Tibial nerve (tissue), 4 donors: ENCODE data around the gene SUN5. TPM values are rescaled to one million over a fixed set of nuclear protein-coding genes. Genes with fewer than 3 reads are reported as not detected.

Source experiments
- DNase-seq, 2 donors: peaks; one replicate each; pipeline ENCODE4 v3.0.0-alpha.2; 2019; ENCODE audit warnings: low spot score in 2 of 2
- H3K27ac ChIP-seq, 4 donors: fragments of 200-600 bp; sonication (generic) in 3 of 4; one replicate each; pipeline ENCODE4 v1.5.1; 2017 to 2019; ENCODE audit warnings: mild to moderate bottlenecking in 1 of 4
- H3K27me3 ChIP-seq, 2 donors: fragments of 200-600 bp; sonication (generic) in 1 of 2; one replicate each; pipeline versions ENCODE4 v1.5.1 to v1.6.0; 2017 to 2019
- H3K36me3 ChIP-seq, 3 donors: fragments of 200-600 bp; sonication (generic); one replicate each; pipeline ENCODE4 v1.5.1; 2018 to 2019
- H3K4me1 ChIP-seq, 4 donors: fragments of 200-600 bp; sonication (generic) in 3 of 4; one replicate each; pipeline ENCODE4 v1.5.1; 2017 to 2019
- H3K4me3 ChIP-seq, 4 donors: fragments of 200-600 bp; sonication (generic) in 3 of 4; one replicate each; pipeline ENCODE4 v1.5.1; 2017 to 2019; ENCODE audit warnings: mild to moderate bottlenecking in 1 of 4, moderate library complexity in 1 of 4
- H3K9me3 ChIP-seq, 4 donors: fragments of 200-600 bp; sonication (generic) in 3 of 4; one replicate each; pipeline ENCODE4 v1.5.1; 2017 to 2019
- EP300 ChIP-seq, 2 donors: sonication (generic); formaldehyde crosslinking; IDR thresholded peaks; one replicate each; pipeline ENCODE4 v1.6.1; 2017; ENCODE audit warnings: antibody characterized with exemption in 2 of 2, mild to moderate bottlenecking in 1 of 2
- POLR2A ChIP-seq, 2 donors: fragments of 450-650 bp; IDR thresholded peaks; one replicate each; pipeline ENCODE4 v1.6.1; 2017; ENCODE audit warnings: antibody characterized with exemption in 2 of 2, mild to moderate bottlenecking in 2 of 2, moderate library complexity in 2 of 2
- WGBS, 2 donors: methylation state at CpG; one replicate each; pipeline ENCODE4 v1.1.5; 2018; 5-methylcytosine and 5-hydroxymethylcytosine counted together
- total RNA-seq, 4 donors: library from RNA; depleted of rRNA; stranded (reverse); fragments of >200 nt; gene quantifications; one replicate each; pipeline ENCODE4 v1.1.0, GENCODE V29; 2016
- TF ChIP-seq, protein P1 (sequence below), 5 experiments: fragments of 200-600 bp in 3 of 5; fragments of 450-650 bp in 2 of 5; sonication (generic) in 3 of 5; IDR thresholded peaks; one replicate each; pipeline ENCODE4 v1.5.1; 2016 to 2019; ENCODE audit warnings: antibody characterized with exemption in 5 of 5, mild to moderate bottlenecking in 3 of 5, moderate library complexity in 2 of 5

SUN5 gene
- total RNA-seq, 4 donors from 2014 or later, result not detected

DNA sequence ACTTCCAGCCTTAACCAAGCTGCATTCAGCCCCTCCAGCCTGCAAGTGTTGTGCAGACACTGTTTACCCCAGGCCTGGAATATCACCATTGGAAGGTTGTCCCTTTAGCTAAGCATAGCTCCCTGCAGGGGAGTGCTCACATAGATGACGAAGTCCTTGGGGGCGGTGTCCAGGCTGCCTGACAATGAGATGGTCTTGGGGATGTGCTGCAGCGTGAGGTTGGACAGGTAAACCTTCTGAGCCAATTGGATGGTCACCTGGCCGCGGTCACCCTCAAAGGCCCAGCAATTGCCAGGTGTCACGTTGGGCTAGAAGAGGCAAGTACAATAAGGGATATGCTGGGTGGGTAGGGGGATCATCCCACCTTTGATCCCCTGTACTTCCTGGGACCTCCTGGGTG lies 18.6 kb downstream of the SUN5 start:
- no peak overlapping the region for H3K4me3 ChIP-seq
- 91 to 93% methylated on average over 4 to 6 of the region's 6 CpGs for WGBS, 2 donors
- DNase-seq, result no peak
- TF ChIP-seq, protein P1, sequence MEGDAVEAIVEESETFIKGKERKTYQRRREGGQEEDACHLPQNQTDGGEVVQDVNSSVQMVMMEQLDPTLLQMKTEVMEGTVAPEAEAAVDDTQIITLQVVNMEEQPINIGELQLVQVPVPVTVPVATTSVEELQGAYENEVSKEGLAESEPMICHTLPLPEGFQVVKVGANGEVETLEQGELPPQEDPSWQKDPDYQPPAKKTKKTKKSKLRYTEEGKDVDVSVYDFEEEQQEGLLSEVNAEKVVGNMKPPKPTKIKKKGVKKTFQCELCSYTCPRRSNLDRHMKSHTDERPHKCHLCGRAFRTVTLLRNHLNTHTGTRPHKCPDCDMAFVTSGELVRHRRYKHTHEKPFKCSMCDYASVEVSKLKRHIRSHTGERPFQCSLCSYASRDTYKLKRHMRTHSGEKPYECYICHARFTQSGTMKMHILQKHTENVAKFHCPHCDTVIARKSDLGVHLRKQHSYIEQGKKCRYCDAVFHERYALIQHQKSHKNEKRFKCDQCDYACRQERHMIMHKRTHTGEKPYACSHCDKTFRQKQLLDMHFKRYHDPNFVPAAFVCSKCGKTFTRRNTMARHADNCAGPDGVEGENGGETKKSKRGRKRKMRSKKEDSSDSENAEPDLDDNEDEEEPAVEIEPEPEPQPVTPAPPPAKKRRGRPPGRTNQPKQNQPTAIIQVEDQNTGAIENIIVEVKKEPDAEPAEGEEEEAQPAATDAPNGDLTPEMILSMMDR (IDR thresholded peaks at IDR 0.05), result no peak
- no peaks in the 10 kb centered on the region for H3K27me3 ChIP-seq
- H3K4me1 ChIP-seq, result peaks cover 0 to 48% (median 13%) of the 10 kb centered on the region in 4 donors
- no peaks in the 10 kb centered on the region for H3K36me3 ChIP-seq
- peak overlapping the region in 2 of 4 donors; percentile 85 to 89 for H3K27ac ChIP-seq
- no peaks in the 10 kb centered on the region for H3K9me3 ChIP-seq

DNA sequence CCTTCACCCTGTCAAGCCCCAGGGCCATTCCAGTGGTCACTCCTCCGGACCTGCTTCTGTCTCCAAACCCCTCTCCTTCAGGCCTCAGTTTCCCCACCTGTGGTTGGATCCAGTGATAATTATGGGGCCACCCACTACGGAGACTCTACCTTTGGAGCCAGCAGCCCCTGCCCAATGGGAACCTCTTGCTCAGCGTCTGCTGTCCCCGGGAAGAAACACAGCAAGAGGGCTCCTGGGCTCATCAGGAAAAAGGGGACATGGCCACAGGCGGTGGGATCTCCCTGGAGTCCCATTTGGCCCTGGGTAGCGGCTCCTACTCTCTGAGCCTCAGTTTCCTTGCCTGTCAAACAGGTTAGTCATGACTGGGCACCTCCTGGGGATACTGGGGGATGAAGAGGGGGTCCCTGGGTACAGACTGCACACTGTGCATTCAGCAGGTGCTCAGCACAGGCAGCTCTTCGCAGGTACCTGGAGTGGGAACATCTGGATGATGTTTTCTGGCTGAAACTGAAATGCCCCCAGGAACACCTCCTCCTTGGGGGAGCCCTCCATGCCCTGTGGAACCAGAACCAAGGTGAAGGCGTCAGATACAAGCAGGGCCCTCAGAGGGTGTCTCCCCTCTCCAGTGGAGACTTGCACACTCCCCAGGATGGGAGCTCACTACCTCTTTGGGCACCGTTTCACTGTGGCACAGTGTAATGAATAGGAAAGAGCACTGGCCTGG lies 19.4 kb downstream of the SUN5 start:
- H3K27me3 ChIP-seq, result no peaks in the 10 kb centered on the region
- H3K36me3 ChIP-seq, result no peaks in the 10 kb centered on the region
- no peaks in the 10 kb centered on the region for H3K9me3 ChIP-seq
- no peak overlapping the region for H3K4me3 ChIP-seq
- no peak for DNase-seq
- H3K4me1 ChIP-seq, result peaks cover 0 to 50% (median 13%) of the 10 kb centered on the region in 4 donors
- WGBS, 2 donors, result 76 to 77% methylated on average over 9 of the region's 9 CpGs
- TF ChIP-seq, protein P1 (IDR thresholded peaks at IDR 0.05), result no peak
- TF ChIP-seq POLR2A (IDR thresholded peaks at IDR 0.05), result no peak
- TF ChIP-seq EP300 (IDR thresholded peaks at IDR 0.05), result no peak
- peak overlapping the region; percentile 60 to 89 (median 75) for H3K27ac ChIP-seq

DNA sequence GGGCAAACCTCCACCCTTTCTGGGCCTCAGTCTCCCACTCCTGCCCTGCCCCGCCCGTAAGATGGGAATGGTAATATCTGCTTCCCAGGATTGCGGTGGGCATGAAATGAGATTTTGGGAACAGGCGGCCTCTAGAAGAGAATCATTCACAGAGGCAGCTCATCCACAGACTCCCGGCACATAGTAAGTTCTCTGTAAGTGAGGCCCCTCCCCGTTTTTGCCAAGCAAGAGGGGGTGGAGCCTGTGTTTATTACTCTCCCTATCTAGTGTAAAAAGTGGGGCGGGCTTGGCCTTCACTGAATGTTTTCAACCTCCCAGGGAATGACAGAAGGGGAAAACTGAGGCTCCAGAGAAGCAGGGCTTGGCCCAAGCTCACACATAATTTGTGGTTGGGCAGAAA lies 20.0 kb downstream of the SUN5 start:
- Histone ChIP-seq H3K4me3 (no peak overlapping the region), H3K4me1 (peaks cover 0 to 56% (median 13%) of the 10 kb centered on the region in 4 donors), H3K36me3 (no peaks in the 10 kb centered on the region), H3K9me3 (no peaks in the 10 kb centered on the region), H3K27ac (peak overlapping the region; percentile 60 to 89 (median 75)), H3K27me3 (no peaks in the 10 kb centered on the region)
- TF ChIP-seq, protein P1 (IDR thresholded peaks at IDR 0.05), result no peak
- TF ChIP-seq EP300 (IDR thresholded peaks at IDR 0.05) (peak in 1 of 2 donors; percentile 41), POLR2A (IDR thresholded peaks at IDR 0.05) (no peak)
- no peak for DNase-seq
- 41 to 44% methylated on average over 7 of the region's 7 CpGs for WGBS, 2 donors

DNA sequence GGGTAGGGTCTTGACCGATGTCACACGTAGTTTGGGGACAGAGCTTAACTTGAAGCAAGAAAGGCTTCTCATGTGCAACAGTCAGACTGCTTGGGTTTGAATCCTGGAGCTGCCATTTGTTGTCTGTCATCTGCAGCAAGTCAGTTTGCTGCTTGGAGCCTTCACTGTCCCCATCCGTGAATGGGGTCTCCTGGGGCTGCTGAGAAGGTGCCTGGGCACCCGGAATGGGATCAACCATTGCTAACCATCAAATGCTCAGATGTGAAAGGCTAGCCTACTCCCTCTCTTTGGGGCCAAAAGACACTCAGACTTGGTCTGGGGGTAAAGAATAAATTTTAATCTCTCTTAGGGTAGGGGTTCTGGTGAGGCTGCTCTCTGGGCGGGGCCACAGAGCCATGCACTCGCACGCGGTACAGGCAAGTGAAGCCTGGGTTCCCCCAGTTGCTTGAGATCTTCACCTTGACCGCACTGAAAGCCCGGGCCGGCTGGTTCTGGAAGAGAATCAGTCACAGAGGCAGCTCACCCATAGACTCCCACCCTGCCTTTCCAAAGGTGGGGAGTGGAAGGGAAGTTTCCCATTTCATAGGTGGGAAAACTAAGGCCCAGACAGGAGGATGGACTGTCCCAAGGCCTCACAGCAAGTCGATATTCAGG lies 20.6 kb downstream of the SUN5 start:
- TF ChIP-seq, protein P1 (IDR thresholded peaks at IDR 0.05), result no peak
- TF ChIP-seq EP300 (IDR thresholded peaks at IDR 0.05) (no peak), POLR2A (IDR thresholded peaks at IDR 0.05) (no peak)
- no peak for DNase-seq
- Histone ChIP-seq H3K4me1 (peaks cover 0 to 56% (median 13%) of the 10 kb centered on the region in 4 donors), H3K4me3 (no peak overlapping the region), H3K27me3 (no peaks in the 10 kb centered on the region), H3K36me3 (no peaks in the 10 kb centered on the region), H3K9me3 (no peaks in the 10 kb centered on the region), H3K27ac (peak overlapping the region; percentile 44 to 89 (median 75))
- WGBS, 2 donors, result 80 to 87% methylated on average over 12 of the region's 12 CpGs
